ENCODE measurements around the gene SAXO1.

DNA sequence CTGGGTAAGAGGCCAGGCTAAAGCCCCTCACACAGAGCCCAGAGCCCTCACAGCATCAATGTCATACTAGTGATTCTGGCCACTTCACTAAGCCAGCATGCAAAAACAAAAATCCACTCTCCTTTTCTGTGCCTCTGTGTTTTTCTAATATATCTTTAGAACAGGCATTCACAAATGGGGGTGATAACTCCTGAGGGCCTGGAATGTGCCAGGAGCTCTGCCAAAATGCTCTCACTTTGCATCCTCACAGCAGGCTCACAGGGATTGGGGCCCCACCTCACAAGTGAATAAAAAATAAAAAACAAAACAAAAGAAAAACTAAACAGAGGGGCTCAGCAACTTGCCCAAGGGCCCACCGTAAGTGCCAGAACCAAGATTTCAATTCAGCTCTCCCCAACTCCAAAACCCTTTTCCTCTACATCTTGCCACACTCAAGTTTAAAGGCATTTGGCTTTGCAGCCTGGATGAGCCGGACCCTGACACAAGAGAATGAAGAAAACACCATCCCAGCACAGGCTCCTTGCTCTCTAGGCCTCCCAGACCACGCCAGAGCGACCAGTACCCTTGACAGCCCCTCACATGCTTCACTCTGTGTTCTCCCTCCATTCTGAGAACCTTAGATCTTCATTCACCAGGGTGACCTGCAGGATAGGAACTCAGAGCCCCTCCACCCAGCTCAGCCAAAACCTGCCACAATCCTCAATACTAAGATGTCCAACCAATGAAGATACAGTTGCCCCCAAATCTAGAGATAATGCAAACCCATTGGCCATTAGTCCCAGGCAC is 51.3 kb downstream of the SAXO1 start:
- no peak for TF ChIP-seq POLR2A (IDR thresholded peaks at IDR 0.05)
- TF ChIP-seq, protein P1, sequence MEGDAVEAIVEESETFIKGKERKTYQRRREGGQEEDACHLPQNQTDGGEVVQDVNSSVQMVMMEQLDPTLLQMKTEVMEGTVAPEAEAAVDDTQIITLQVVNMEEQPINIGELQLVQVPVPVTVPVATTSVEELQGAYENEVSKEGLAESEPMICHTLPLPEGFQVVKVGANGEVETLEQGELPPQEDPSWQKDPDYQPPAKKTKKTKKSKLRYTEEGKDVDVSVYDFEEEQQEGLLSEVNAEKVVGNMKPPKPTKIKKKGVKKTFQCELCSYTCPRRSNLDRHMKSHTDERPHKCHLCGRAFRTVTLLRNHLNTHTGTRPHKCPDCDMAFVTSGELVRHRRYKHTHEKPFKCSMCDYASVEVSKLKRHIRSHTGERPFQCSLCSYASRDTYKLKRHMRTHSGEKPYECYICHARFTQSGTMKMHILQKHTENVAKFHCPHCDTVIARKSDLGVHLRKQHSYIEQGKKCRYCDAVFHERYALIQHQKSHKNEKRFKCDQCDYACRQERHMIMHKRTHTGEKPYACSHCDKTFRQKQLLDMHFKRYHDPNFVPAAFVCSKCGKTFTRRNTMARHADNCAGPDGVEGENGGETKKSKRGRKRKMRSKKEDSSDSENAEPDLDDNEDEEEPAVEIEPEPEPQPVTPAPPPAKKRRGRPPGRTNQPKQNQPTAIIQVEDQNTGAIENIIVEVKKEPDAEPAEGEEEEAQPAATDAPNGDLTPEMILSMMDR (IDR thresholded peaks at IDR 0.05): no peak
